Measurements from ENCODE around the gene ZBTB8A.

- TF ChIP-seq CTCF (IDR thresholded peaks at IDR 0.05): no peak
- TF ChIP-seq EP300 (IDR thresholded peaks at IDR 0.05): peak; percentile 42 to 60
- no peak for TF ChIP-seq POLR2A (IDR thresholded peaks at IDR 0.05)
Measured at GRCh38 chr1:32496127-32496526, 43.1 kb upstream of the ZBTB8A start.
